HFFc6 (cell line): ENCODE results near the gene WDR91. TPM values are rescaled to one million over a fixed set of nuclear protein-coding genes. Genes with fewer than 3 reads are reported as not detected.

Experiments used
- DNase-seq: peaks from one replicate; pipeline ENCODE4 v3.0.0-alpha.2; 2018
- H3K27ac Mint-ChIP-seq: 2 replicates; pipeline ENCODE4 v1.8.0; 2020; ENCODE audit warnings: mild to moderate bottlenecking, mixed read lengths
- H3K27me3 Mint-ChIP-seq: 2 replicates; pipeline ENCODE4 v1.8.0; 2021; ENCODE audit warnings: mild to moderate bottlenecking, moderate library complexity, mixed read lengths; ENCODE audit not compliant: insufficient read depth
- H3K36me3 Mint-ChIP-seq: 2 replicates; pipeline ENCODE4 v1.8.0; 2021; ENCODE audit warnings: low read depth, mixed read lengths
- H3K4me1 Mint-ChIP-seq: 2 replicates; pipeline ENCODE4 v1.8.0; 2020; ENCODE audit warnings: low read depth, mixed read lengths
- H3K4me3 Mint-ChIP-seq: 2 replicates; pipeline ENCODE4 v1.8.0; 2020; ENCODE audit warnings: mild to moderate bottlenecking, moderate library complexity, mixed read lengths
- H3K9me3 Mint-ChIP-seq: 2 replicates; pipeline ENCODE4 v1.8.0; 2020; ENCODE audit warnings: mild to moderate bottlenecking, mixed read lengths
- long read RNA-seq: library from polyadenylated mRNA; unstranded; transcript quantifications from one replicate; pipeline ENCODE4 v2.0.0, GENCODE V29; 2019
- total RNA-seq, 6 experiments: library from RNA; stranded (reverse); fragmentation: NEBNext Ultra II Directional; extraction: Animal tissue kit (Norgen Biotek cat#: 25700); gene quantifications; 2 replicates in 1 of 6; 3 replicates in 5 of 6; pipeline ENCODE4 v1.2.3, GENCODE V29; 2021
- TF ChIP-seq, protein P1 (sequence below): fragments of 200-600 bp; sonication (generic); IDR thresholded peaks from 2 replicates; pipeline ENCODE4 v1.5.0; 2021; ENCODE audit warnings: antibody characterized with exemption, mild to moderate bottlenecking

The WDR91 gene
- 10 to 100 TPM in 4 of 6 experiments, 1 to 10 TPM in 2; 7.5 to 12.4 (median 10.4) TPM for total RNA-seq
- long read RNA-seq, full-length matches to known transcripts: 5 of 8 reads
- long read RNA-seq, partial matches to known transcripts: 1 of 8 reads
- long read RNA-seq, other reads (novel, unspliced or antisense): 2 of 8 reads

- peak; percentile 87 for DNase-seq
- H3K36me3 Mint-ChIP-seq: peaks cover 9% of the 10 kb centered on the region; the same call in 1 of the 2 replicates
- peak within 1 kb of the TSS; percentile 90 for H3K4me3 Mint-ChIP-seq
- H3K9me3 Mint-ChIP-seq: no peaks in the 10 kb centered on the region
- peaks cover 37% of the 10 kb centered on the region for H3K4me1 Mint-ChIP-seq
- TF ChIP-seq, protein P1, sequence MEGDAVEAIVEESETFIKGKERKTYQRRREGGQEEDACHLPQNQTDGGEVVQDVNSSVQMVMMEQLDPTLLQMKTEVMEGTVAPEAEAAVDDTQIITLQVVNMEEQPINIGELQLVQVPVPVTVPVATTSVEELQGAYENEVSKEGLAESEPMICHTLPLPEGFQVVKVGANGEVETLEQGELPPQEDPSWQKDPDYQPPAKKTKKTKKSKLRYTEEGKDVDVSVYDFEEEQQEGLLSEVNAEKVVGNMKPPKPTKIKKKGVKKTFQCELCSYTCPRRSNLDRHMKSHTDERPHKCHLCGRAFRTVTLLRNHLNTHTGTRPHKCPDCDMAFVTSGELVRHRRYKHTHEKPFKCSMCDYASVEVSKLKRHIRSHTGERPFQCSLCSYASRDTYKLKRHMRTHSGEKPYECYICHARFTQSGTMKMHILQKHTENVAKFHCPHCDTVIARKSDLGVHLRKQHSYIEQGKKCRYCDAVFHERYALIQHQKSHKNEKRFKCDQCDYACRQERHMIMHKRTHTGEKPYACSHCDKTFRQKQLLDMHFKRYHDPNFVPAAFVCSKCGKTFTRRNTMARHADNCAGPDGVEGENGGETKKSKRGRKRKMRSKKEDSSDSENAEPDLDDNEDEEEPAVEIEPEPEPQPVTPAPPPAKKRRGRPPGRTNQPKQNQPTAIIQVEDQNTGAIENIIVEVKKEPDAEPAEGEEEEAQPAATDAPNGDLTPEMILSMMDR: no peak; the same call in 1 of the 2 replicates
- H3K27me3 Mint-ChIP-seq: no peaks in the 10 kb centered on the region; the same call in none of the 2 replicates
- H3K27ac Mint-ChIP-seq: peak within 1 kb of the TSS; percentile 92
Measured at GRCh38 chr7:135211179-135211945, at the start of gene WDR91. TSS of gene WDR91 (minus strand) at chr7:135211526. CDS start at chr7:135211502, 24 bp downstream.

DNA sequence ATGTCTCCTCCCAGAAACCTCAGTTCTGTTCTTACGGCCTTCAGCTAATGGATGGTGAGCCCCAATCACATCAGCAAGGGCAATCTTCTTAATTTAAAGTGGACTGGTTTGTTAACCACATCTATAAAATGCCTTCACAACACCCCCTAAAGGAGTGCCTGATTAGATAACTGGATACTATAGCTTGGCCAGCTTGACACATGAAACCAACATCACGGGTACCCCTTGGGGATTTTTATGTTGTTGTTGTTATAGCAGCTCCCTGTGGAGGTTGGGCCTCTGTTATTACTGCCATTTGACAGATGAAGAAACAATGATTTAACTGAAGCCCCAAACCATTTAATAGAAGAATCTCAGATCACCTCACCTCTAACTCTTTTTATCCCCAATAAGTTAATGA, 49.1 kb upstream of the WDR91 start:
- no peak for DNase-seq
- no peaks in the 10 kb centered on the region; the same call in 1 of the 2 replicates for H3K36me3 Mint-ChIP-seq
- no peak overlapping the region for H3K4me3 Mint-ChIP-seq
- H3K27ac Mint-ChIP-seq: no peak overlapping the region
- TF ChIP-seq, protein P1: no peak
- H3K27me3 Mint-ChIP-seq: peaks cover 10% of the 10 kb centered on the region
- H3K4me1 Mint-ChIP-seq: peaks cover 14% of the 10 kb centered on the region
- peaks cover 17% of the 10 kb centered on the region for H3K9me3 Mint-ChIP-seq

DNA sequence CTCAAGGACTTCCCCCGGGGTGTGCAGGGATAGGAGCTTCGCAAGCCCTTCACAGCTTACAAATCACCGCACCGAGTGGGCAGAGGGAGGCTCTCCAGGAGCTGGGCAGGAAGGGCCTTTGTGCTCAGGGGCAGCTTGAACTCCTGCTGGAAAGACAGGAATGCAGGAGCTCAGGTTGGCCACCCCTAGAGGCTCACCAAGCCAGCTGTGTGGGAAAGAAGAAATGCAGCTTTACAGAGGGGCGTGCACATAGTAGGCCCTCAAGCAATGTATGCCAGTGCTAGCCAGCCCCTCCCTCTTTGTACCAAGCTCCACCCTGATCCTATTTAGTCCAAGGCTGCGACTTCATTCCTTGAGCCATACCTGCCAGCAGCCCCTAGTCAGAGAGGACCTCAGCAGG, 48.4 kb upstream of the WDR91 start:
- H3K9me3 Mint-ChIP-seq: peaks cover 17% of the 10 kb centered on the region
- no peak overlapping the region for H3K27ac Mint-ChIP-seq
- no peak for DNase-seq
- H3K4me3 Mint-ChIP-seq: no peak overlapping the region
- H3K36me3 Mint-ChIP-seq: no peaks in the 10 kb centered on the region; the same call in 1 of the 2 replicates
- TF ChIP-seq, protein P1: no peak
- H3K4me1 Mint-ChIP-seq: peaks cover 20% of the 10 kb centered on the region
- H3K27me3 Mint-ChIP-seq: peaks cover 10% of the 10 kb centered on the region

GRCh38 chr7:135258585-135258984, 47.3 kb upstream of the WDR91 start:
- TF ChIP-seq, protein P1: no peak
- Mint-ChIP-seq H3K4me1 (peaks cover 31% of the 10 kb centered on the region), H3K36me3 (no peaks in the 10 kb centered on the region; the same call in 1 of the 2 replicates), H3K4me3 (no peak overlapping the region), H3K27ac (no peak overlapping the region), H3K27me3 (peaks cover 6% of the 10 kb centered on the region), H3K9me3 (peaks cover 5% of the 10 kb centered on the region)
- no peak for DNase-seq

DNA sequence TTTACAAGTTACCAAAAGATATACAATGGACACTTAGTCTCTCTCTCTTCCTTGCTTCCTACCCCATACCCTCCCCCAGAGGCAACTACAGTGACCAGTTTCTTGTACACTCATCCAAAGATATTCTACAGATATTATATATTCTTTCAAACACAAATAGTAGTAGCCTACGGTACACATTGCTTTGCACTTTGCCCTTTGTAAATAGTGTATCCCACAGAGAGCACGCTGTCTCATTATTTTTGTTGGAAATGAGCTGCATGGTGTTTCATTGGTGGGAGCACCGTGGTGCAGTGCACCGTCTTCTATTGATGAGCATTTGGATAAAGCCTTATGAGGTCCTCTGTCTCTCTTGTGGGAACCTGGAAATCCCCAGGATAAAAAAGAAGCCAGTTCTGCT, 46.5 kb upstream of the WDR91 start:
- no peaks in the 10 kb centered on the region for H3K36me3 Mint-ChIP-seq

More for the DNA sequence above, 46.5 kb upstream of the WDR91 start:
- TF ChIP-seq, protein P1: no peak
- Mint-ChIP-seq H3K9me3 (peaks cover 2% of the 10 kb centered on the region; the same call in 1 of the 2 replicates), H3K27me3 (peaks cover 6% of the 10 kb centered on the region), H3K4me3 (no peak overlapping the region), H3K27ac (no peak overlapping the region), H3K4me1 (peaks cover 36% of the 10 kb centered on the region)
- no peak for DNase-seq
